Neural crest cell (in vitro differentiated cells): ENCODE data around the gene CLIC6. TPM values are rescaled to one million over a fixed set of nuclear protein-coding genes. Genes with fewer than 3 reads are reported as not detected.

Experiments used
- DNase-seq: peaks from one replicate; pipeline ENCODE4 v3.0.0; 2021; ENCODE audit warnings: low read depth, mixed read lengths, low spot score
- H3K27ac Mint-ChIP-seq: one replicate; pipeline ENCODE4 v1.8.0; 2021; ENCODE audit warnings: mild to moderate bottlenecking, mixed read lengths; ENCODE audit not compliant: unreplicated experiment
- H3K27me3 Mint-ChIP-seq: 2 replicates; pipeline ENCODE4 v1.8.0; 2021; ENCODE audit warnings: low read depth, mild to moderate bottlenecking, mixed read lengths
- H3K36me3 Mint-ChIP-seq: 2 replicates; pipeline ENCODE4 v1.8.0; 2021; ENCODE audit warnings: low read depth, mild to moderate bottlenecking, mixed read lengths
- H3K4me1 Mint-ChIP-seq: 2 replicates; pipeline ENCODE4 v1.8.0; 2021; ENCODE audit warnings: mixed read lengths
- H3K4me3 Mint-ChIP-seq: one replicate; pipeline ENCODE4 v1.8.0; 2021; ENCODE audit warnings: mild to moderate bottlenecking, mixed read lengths
- H3K9me3 Mint-ChIP-seq: 2 replicates; pipeline ENCODE4 v1.8.0; 2021; ENCODE audit warnings: mixed read lengths
- CTCF ChIP-seq: fragments of 200-600 bp; sonication (generic); conservative IDR thresholded peaks from 2 replicates; pipeline ENCODE4 v1.5.0; 2021; ENCODE audit warnings: antibody characterized with exemption, mild to moderate bottlenecking
- total RNA-seq: library from RNA; stranded (reverse); gene quantifications from 2 replicates; pipeline ENCODE4 v1.2.1, GENCODE V29; 2021

Gene CLIC6
- total RNA-seq, 1 donor from 2014 or later = 0.19 TPM

GRCh38 chr21:34647555-34647954, 21.2 kb upstream of the CLIC6 start:
- H3K36me3 Mint-ChIP-seq = peaks cover 3% of the 10 kb centered on the region

GRCh38 chr21:34648739-34649297, 20.0 kb upstream of the CLIC6 start:
- Mint-ChIP-seq H3K27me3 (peaks cover 33% of the 10 kb centered on the region), H3K27ac (no peak overlapping the region), H3K4me3 (no peak overlapping the region), H3K4me1 (peaks cover 4% of the 10 kb centered on the region), H3K36me3 (peaks cover 3% of the 10 kb centered on the region), H3K9me3 (peaks cover 9% of the 10 kb centered on the region)
- no peak for TF ChIP-seq CTCF
- DNase-seq = no peak

More at GRCh38 chr21:34647555-34647954, 21.2 kb upstream of the CLIC6 start:
- Mint-ChIP-seq H3K9me3 (peaks cover 4% of the 10 kb centered on the region), H3K27ac (no peak overlapping the region), H3K4me3 (no peak overlapping the region), H3K4me1 (no peaks in the 10 kb centered on the region), H3K27me3 (peaks cover 27% of the 10 kb centered on the region)
- DNase-seq = no peak
- no peak for TF ChIP-seq CTCF

GRCh38 chr21:34649400-34649799, 19.4 kb upstream of the CLIC6 start:
- no peak overlapping the region for H3K4me3 Mint-ChIP-seq
- no peak for DNase-seq
- peaks cover 3% of the 10 kb centered on the region for H3K36me3 Mint-ChIP-seq
- TF ChIP-seq CTCF = no peak
- H3K4me1 Mint-ChIP-seq = peaks cover 7% of the 10 kb centered on the region
- peaks cover 9% of the 10 kb centered on the region for H3K9me3 Mint-ChIP-seq
- no peak overlapping the region for H3K27ac Mint-ChIP-seq
- peaks cover 35% of the 10 kb centered on the region for H3K27me3 Mint-ChIP-seq

- no peak overlapping the region for H3K27ac Mint-ChIP-seq
- H3K36me3 Mint-ChIP-seq = peaks cover 3% of the 10 kb centered on the region
- peaks cover 13% of the 10 kb centered on the region for H3K9me3 Mint-ChIP-seq
- DNase-seq = no peak
- peaks cover 15% of the 10 kb centered on the region for H3K4me1 Mint-ChIP-seq
- TF ChIP-seq CTCF = no peak
- no peak overlapping the region for H3K4me3 Mint-ChIP-seq
- peaks cover 42% of the 10 kb centered on the region for H3K27me3 Mint-ChIP-seq
These were observed 17.8 kb upstream of the CLIC6 start for GRCh38 chr21:34650861-34651431.

GRCh38 chr21:34651642-34652041, 17.2 kb upstream of the CLIC6 start:
- H3K27me3 Mint-ChIP-seq = peaks cover 49% of the 10 kb centered on the region
- H3K9me3 Mint-ChIP-seq = peaks cover 15% of the 10 kb centered on the region
- no peak overlapping the region for H3K27ac Mint-ChIP-seq
- DNase-seq = no peak
- H3K36me3 Mint-ChIP-seq = peaks cover 3% of the 10 kb centered on the region
- peaks cover 15% of the 10 kb centered on the region for H3K4me1 Mint-ChIP-seq
- no peak overlapping the region for H3K4me3 Mint-ChIP-seq
- no peak for TF ChIP-seq CTCF
